Neural cell (in vitro differentiated cells): ENCODE measurements around the gene IFNA16.

Source experiments
- EP300 ChIP-seq: fragments of 450-650 bp; conservative IDR thresholded peaks from 2 replicates; pipeline ENCODE4 v1.6.1; 2014; ENCODE audit warnings: antibody characterized with exemption, mild to moderate bottlenecking, moderate library complexity; ENCODE audit not compliant: poor library complexity, severe bottlenecking
- EZH2 ChIP-seq: fragments of 200-600, 300-800 bp; shearing (Covaris generic), sonication (generic); IDR thresholded peaks from 2 replicates; pipeline ENCODE4 v1.6.1; 2014; ENCODE audit warnings: antibody characterized with exemption, low read length, borderline replicate concordance, mild to moderate bottlenecking; ENCODE audit not compliant: insufficient read depth, poor library complexity, severe bottlenecking
- MXI1 ChIP-seq: fragments of 450-650 bp; conservative IDR thresholded peaks from 2 replicates; pipeline ENCODE4 v1.6.1; 2014; ENCODE audit warnings: antibody characterized with exemption, mild to moderate bottlenecking; ENCODE audit not compliant: poor library complexity, severe bottlenecking
- POLR2AphosphoS5 ChIP-seq: IDR thresholded peaks from 2 replicates; pipeline ENCODE4 v1.6.1; 2012
- RAD21 ChIP-seq: fragments of 450-650 bp; conservative IDR thresholded peaks from 2 replicates; pipeline ENCODE4 v1.6.1; 2014; ENCODE audit warnings: antibody characterized with exemption, mild to moderate bottlenecking, moderate library complexity
- SMC3 ChIP-seq: fragments of 450-650 bp; conservative IDR thresholded peaks from 2 replicates; pipeline ENCODE4 v1.6.1; 2014; ENCODE audit warnings: antibody characterized with exemption, mild to moderate bottlenecking, moderate library complexity; ENCODE audit not compliant: poor library complexity
- TAF1 ChIP-seq: IDR thresholded peaks from 2 replicates; pipeline ENCODE4 v1.6.1; 2012; ENCODE audit warnings: low read depth
- TF ChIP-seq, protein P1 (sequence below): fragments of 450-650 bp; IDR thresholded peaks from 2 replicates; pipeline ENCODE4 v1.5.1; 2014; ENCODE audit warnings: antibody characterized with exemption, mild to moderate bottlenecking, moderate library complexity; ENCODE audit not compliant: poor library complexity, severe bottlenecking
- TF ChIP-seq, protein P2 (sequence below): IDR thresholded peaks from 2 replicates; pipeline ENCODE4 v1.6.1; 2012; ENCODE audit warnings: borderline replicate concordance

DNA sequence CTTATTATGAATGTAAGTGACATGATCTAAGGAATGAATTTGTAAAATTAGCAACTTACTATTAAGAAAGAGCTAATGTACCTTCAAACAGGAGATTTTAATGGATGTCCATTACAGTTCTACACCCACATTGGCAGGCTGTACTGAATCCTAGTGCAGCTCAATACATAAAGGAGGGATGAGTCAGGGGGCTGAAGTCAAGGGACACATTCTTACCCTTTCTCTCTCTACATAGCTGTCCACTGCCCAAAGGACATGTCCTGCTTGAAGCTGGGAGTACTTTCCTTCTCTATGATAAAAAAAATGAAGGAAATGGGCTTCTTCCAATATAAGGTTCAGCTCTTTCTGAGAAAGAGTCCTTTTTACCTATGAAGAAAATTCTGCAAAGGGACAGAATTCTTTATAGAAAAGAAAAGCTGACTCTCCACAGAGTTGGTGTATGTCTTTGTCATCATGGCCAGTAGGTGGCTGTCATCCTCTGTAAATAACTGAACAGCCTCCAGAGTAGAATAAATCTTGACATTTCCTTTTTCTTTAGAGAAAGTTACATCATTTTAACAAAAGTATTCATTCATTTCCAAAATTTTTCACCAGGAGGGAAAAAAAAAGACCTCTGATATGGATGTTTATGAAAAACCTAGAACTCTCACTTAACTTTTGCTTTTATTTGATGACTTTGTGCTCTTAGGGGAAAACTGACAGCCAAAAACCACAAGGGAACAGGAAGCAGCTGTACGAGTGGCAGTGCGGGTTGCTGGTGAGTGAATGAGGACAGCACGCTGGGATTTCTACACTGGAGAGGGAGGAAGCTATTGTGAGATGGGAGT is 35.8 kb upstream of the IFNA16 start:
- no peak for TF ChIP-seq POLR2AphosphoS5
- TF ChIP-seq, protein P1, sequence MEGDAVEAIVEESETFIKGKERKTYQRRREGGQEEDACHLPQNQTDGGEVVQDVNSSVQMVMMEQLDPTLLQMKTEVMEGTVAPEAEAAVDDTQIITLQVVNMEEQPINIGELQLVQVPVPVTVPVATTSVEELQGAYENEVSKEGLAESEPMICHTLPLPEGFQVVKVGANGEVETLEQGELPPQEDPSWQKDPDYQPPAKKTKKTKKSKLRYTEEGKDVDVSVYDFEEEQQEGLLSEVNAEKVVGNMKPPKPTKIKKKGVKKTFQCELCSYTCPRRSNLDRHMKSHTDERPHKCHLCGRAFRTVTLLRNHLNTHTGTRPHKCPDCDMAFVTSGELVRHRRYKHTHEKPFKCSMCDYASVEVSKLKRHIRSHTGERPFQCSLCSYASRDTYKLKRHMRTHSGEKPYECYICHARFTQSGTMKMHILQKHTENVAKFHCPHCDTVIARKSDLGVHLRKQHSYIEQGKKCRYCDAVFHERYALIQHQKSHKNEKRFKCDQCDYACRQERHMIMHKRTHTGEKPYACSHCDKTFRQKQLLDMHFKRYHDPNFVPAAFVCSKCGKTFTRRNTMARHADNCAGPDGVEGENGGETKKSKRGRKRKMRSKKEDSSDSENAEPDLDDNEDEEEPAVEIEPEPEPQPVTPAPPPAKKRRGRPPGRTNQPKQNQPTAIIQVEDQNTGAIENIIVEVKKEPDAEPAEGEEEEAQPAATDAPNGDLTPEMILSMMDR: peak; percentile 73
- TF ChIP-seq RAD21: peak; percentile 73
- peak; percentile 69 for TF ChIP-seq SMC3
- TF ChIP-seq EZH2: no peak
- TF ChIP-seq EP300: no peak
- no peak for TF ChIP-seq MXI1
- TF ChIP-seq, protein P2, sequence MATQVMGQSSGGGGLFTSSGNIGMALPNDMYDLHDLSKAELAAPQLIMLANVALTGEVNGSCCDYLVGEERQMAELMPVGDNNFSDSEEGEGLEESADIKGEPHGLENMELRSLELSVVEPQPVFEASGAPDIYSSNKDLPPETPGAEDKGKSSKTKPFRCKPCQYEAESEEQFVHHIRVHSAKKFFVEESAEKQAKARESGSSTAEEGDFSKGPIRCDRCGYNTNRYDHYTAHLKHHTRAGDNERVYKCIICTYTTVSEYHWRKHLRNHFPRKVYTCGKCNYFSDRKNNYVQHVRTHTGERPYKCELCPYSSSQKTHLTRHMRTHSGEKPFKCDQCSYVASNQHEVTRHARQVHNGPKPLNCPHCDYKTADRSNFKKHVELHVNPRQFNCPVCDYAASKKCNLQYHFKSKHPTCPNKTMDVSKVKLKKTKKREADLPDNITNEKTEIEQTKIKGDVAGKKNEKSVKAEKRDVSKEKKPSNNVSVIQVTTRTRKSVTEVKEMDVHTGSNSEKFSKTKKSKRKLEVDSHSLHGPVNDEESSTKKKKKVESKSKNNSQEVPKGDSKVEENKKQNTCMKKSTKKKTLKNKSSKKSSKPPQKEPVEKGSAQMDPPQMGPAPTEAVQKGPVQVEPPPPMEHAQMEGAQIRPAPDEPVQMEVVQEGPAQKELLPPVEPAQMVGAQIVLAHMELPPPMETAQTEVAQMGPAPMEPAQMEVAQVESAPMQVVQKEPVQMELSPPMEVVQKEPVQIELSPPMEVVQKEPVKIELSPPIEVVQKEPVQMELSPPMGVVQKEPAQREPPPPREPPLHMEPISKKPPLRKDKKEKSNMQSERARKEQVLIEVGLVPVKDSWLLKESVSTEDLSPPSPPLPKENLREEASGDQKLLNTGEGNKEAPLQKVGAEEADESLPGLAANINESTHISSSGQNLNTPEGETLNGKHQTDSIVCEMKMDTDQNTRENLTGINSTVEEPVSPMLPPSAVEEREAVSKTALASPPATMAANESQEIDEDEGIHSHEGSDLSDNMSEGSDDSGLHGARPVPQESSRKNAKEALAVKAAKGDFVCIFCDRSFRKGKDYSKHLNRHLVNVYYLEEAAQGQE: no peak
- no peak for TF ChIP-seq TAF1
